ENCODE measurements around the gene FUT2.

The FUT2 gene

GRCh38 chr19:48660852-48661710 is 34.7 kb upstream of the FUT2 start:
- Mint-ChIP-seq H3K4me3 (no peak overlapping the region), H3K27ac (no peak overlapping the region), H3K4me1 (peaks cover 29% of the 10 kb centered on the region), H3K36me3 (ENCODE audit: low read depth) (no peaks in the 10 kb centered on the region), H3K9me3 (no peaks in the 10 kb centered on the region), H3K27me3 (ENCODE audit: low read depth, poor library complexity) (peaks cover 11% of the 10 kb centered on the region)
- DNase-seq = peak; percentile 47
- TF ChIP-seq CTCF (IDR thresholded peaks at IDR 0.05) = no peak

GRCh38 chr19:48661711-48662090 is 34.1 kb upstream of the FUT2 start:
- Mint-ChIP-seq H3K4me3 (no peak overlapping the region), H3K27ac (no peak overlapping the region), H3K9me3 (no peaks in the 10 kb centered on the region), H3K4me1 (peaks cover 27% of the 10 kb centered on the region), H3K27me3 (ENCODE audit: low read depth, poor library complexity) (peaks cover 11% of the 10 kb centered on the region), H3K36me3 (ENCODE audit: low read depth) (no peaks in the 10 kb centered on the region)
- no peak for TF ChIP-seq CTCF (IDR thresholded peaks at IDR 0.05)
- no peak for DNase-seq

GRCh38 chr19:48663667-48664066 is 32.1 kb upstream of the FUT2 start:
- Mint-ChIP-seq H3K9me3 (no peaks in the 10 kb centered on the region), H3K4me3 (no peak overlapping the region), H3K27me3 (ENCODE audit: low read depth, poor library complexity) (peaks cover 6% of the 10 kb centered on the region), H3K36me3 (ENCODE audit: low read depth) (no peaks in the 10 kb centered on the region), H3K4me1 (peaks cover 26% of the 10 kb centered on the region), H3K27ac (no peak overlapping the region)
- TF ChIP-seq CTCF (IDR thresholded peaks at IDR 0.05) = no peak
- DNase-seq = no peak

GRCh38 chr19:48664476-48664875 is 31.3 kb upstream of the FUT2 start:
- H3K4me1 Mint-ChIP-seq = peaks cover 26% of the 10 kb centered on the region
- TF ChIP-seq CTCF (IDR thresholded peaks at IDR 0.05) = no peak
- H3K4me3 Mint-ChIP-seq = no peak overlapping the region
- peaks cover under 1% of the 10 kb centered on the region for H3K9me3 Mint-ChIP-seq
- H3K36me3 Mint-ChIP-seq (ENCODE audit: low read depth) = no peaks in the 10 kb centered on the region
- H3K27me3 Mint-ChIP-seq (ENCODE audit: low read depth, poor library complexity) = peaks cover 2% of the 10 kb centered on the region
- no peak for DNase-seq
- no peak overlapping the region for H3K27ac Mint-ChIP-seq

- peaks cover 36% of the 10 kb centered on the region for H3K4me1 Mint-ChIP-seq
- no peak for DNase-seq
- H3K36me3 Mint-ChIP-seq (ENCODE audit: low read depth) = peaks cover 4% of the 10 kb centered on the region
- peaks cover 7% of the 10 kb centered on the region for H3K9me3 Mint-ChIP-seq
- no peak overlapping the region for H3K27ac Mint-ChIP-seq
- TF ChIP-seq CTCF (IDR thresholded peaks at IDR 0.05) = no peak
- peaks cover 6% of the 10 kb centered on the region for H3K27me3 Mint-ChIP-seq (ENCODE audit: low read depth, poor library complexity)
- no peak overlapping the region for H3K4me3 Mint-ChIP-seq
Observed at GRCh38 chr19:48665786-48666185, 30.0 kb upstream of the FUT2 start.

- no peak for TF ChIP-seq CTCF (IDR thresholded peaks at IDR 0.05)
- Mint-ChIP-seq H3K4me3 (no peak overlapping the region), H3K4me1 (peaks cover 36% of the 10 kb centered on the region), H3K27ac (no peak overlapping the region), H3K9me3 (peaks cover 7% of the 10 kb centered on the region), H3K36me3 (ENCODE audit: low read depth) (peaks cover 4% of the 10 kb centered on the region), H3K27me3 (ENCODE audit: low read depth, poor library complexity) (peaks cover 4% of the 10 kb centered on the region)
- DNase-seq = no peak
Observed at GRCh38 chr19:48668332-48668731, 27.4 kb upstream of the FUT2 start.
